Stimulated activated CD4-positive, alpha-beta T cell treated with anti-CD3 and anti-CD28 coated beads, Interleukin-12 subunit alpha, Interleukin-12 subunit beta, amount 100 ng/mL, for 48 hours (primary cell): ENCODE data around the gene SCFD2.
A peak's percentile ranks its signal among the peaks of the same experiment; 100 is the strongest.
"Not testable (repeated sequence)": the region's sequence is repeated elsewhere in the genome, so short reads cannot be mapped to it uniquely, and the experiment has no call there.

Experiments used
- DNase-seq, 3 donors: peaks; one replicate each; pipeline ENCODE4 v3.0.0-alpha.2; 2020; ENCODE audit warnings: low read depth in 2 of 3, low spot score in 1 of 3

SCFD2 gene

DNA sequence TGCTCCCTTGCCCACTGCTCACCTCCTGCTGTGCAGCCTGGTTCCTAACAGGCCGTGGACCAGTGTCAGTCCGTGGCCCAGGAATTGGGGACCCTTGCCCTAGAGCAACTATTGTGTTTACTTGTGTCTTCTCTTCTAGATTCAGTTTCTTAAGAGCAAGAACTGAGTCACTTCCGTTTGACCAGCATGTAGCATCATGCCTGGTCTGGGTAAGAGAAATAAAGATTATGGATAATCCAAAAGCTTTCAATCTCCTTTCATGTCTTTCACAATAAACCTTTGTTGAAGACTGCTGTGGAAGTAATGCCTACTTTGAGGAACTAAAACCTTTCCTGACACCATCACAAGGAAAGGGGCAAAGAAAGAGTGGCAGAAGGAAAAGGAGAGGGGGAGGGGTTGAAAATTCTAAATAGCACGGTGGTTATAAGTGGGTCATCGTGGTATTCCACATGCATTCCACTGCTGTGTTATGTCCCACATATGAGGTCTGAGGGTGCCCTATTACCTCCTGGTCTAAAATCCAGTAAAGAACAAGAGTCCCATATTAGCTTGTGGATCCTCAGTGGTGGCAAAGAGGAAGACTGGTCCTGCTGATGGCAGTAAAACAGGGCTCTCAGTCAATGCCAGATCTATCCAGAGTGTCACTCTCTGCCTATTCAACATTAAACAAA lies 370.4 kb downstream of the SCFD2 start:
- DNase-seq, result no peak

- no peak for DNase-seq
Measured at GRCh38 chr4:52994567-52994966, 371.3 kb downstream of the SCFD2 start.

- DNase-seq, result no peak
Measured at GRCh38 chr4:52993771-52994170, 372.1 kb downstream of the SCFD2 start.

DNA sequence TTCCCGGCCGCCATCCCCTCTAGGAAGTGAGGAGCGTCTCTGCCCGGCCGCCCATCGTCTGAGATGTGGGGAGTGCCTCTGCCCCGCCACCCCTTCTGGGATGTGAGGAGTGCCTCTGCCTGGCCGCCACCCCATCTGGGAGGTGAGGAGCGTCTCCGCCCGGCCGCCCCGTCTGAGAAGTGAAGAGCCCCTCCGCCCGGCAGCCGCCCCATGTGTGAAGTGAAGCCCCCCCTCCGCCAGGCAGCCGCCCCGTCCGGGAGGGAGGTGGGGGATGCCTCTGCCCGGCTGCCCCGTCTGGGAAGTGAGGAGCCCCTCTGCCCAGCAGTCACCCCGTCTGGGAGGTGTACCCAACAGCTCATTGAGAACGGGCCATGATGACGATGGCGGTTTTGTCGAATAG lies 373.3 kb downstream of the SCFD2 start:
- DNase-seq, result not testable (repeated sequence)

GRCh38 chr4:52991472-52991871 lies 374.4 kb downstream of the SCFD2 start:
- no peak for DNase-seq

DNA sequence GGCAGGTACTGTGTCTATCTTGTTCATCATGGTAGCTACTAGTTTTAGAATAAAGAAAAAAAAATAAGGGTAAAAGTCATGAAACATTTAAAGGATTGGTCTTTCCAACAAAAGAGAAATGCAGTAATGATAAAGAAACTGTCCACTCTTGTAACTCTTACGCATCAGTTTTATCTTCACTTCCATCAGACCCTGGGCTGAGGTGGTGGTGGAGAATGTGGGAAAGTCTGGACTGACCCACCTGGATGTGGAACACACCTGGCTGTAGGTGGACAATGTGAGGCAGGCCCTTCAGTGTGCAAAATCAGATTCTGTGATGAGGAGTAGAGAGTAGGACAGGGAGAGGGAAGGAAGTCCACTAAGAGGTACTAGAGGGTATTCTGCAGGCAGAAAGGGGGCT lies 375.2 kb downstream of the SCFD2 start:
- DNase-seq, result no peak

GRCh38 chr4:52989865-52990264 lies 376.0 kb downstream of the SCFD2 start:
- no peak for DNase-seq

- DNase-seq, result no peak
Measured at GRCh38 chr4:52987392-52988056, 378.3 kb downstream of the SCFD2 start.

DNA sequence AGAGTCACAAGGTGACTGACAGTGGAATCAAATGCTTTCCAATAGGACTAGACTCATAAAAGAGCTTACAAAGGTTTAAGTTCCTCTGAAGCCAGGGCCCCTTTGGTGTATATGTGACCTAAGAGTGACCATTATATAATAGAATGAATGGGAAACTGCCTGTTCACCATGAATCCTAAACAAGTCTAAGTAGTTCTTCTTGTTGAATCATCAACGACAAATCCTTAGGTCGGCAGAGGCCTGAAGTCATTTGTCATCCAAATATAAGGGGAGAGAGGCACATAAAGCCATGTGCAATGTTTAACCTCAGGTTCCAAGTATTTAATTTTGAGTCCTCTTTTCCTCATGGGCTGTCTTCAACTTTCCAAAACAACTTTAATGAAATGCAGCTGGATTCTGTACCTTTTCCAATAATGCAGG lies 381.4 kb downstream of the SCFD2 start:
- no peak for DNase-seq

- DNase-seq, result peak in 1 of 3 donors; percentile 32
Measured at GRCh38 chr4:52983563-52984303, 382.1 kb downstream of the SCFD2 start.

GRCh38 chr4:52982946-52983340 lies 382.9 kb downstream of the SCFD2 start:
- no peak for DNase-seq

GRCh38 chr4:52982255-52982945 lies 383.5 kb downstream of the SCFD2 start:
- no peak for DNase-seq

DNA sequence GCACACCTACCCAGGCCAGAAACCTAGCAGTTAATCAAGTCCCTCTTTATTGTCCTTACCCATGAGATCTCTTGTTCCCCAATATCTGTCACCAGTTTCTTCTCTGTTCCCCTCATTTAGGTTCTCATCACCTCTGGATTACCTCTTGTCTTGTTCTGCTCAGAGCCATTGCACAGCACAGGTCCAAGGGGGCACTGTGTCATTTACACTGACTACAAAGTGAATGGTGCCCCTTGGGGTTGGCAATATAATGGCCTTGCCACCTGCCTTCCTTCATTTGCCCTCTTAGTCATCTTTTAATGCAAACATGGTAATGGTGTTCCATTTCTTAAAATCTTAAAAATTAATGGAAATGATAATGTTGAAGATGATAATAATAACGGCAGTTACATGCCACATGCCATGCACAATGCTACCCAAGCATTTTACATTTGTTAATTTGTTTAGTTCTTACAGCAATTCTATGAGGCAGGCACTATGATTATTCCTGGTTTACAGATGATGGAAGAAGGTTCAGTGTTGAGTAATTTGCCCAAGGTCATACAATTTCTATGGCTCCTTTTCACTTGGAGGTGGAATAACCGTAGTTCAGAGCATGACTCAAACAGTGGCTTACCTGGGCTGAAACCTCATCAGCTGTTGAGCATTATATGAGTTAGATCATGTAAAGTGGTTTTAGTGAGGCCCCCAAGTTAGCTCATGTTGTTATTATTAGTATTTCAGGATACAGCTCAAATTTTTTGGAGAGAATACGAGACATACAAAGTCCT lies 385.9 kb downstream of the SCFD2 start:
- no peak for DNase-seq

DNA sequence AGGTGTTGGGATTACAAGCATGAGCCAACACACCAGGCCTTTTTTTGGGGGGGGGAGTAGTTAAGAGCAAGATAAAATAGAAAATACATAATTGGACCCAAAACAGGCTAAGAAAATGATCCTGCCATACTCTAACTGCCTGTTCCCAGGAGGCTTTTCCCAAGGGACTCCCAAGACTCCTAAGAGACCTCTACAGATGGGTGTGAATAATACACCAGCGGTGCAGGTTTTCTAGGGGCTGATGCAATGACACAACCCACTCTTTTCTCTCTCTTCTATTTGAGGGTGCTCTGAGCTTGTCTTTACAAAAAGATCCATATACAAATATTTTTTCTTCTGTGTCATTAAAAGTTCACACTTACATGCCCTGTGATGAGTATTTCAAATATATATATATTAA lies 386.8 kb downstream of the SCFD2 start:
- no peak for DNase-seq

DNA sequence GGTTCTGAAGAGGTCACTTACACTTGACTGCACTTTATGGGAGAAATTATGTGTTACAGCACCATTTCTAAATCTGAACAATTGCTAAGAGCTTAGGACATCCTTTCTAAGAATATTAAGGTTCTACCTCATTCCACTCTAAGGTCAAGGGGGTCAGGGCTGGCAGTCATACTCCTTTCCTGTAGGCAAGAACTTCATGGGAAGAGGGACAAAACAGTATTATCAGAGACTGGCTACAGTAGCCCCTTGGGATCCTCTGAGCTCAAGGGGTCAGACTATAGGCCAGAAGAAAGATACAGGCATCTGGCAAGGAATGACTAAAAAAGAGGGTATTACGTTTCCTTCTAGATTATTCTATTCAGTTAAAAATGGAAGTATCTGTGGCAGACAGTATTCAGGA lies 388.6 kb downstream of the SCFD2 start:
- no peak for DNase-seq

DNA sequence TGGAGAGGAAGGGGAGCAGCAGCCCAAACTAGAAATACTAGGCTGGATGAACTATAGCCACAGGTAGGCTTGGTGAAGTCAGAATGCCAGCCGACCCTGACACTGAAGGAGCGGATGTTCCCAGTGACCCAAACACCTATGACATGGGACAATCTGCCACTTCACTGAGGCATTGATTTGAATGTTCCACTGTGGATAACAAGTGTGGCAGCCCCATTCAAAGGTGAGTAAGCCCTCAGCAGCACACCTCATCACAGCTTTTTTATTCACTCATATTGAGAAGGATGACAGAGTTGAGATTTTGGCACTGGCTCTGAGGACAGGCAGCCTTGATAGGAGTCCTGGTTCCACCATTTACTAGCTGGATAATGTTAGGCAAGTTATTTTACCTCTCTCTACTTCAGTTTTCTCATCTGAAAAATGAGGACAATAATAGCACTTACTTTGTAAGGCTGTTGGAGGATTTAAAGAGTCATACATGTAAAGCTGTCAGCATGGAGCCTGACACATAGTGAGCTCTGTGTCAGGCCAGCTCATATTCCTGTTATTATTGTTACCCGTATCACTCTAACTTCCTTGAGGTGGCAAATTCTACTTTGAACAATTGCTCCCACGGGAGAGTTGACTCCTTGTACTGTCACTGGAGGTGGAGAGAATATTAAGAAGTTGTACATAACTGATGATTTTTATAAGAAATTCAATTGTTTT lies 389.2 kb downstream of the SCFD2 start:
- no peak for DNase-seq

DNA sequence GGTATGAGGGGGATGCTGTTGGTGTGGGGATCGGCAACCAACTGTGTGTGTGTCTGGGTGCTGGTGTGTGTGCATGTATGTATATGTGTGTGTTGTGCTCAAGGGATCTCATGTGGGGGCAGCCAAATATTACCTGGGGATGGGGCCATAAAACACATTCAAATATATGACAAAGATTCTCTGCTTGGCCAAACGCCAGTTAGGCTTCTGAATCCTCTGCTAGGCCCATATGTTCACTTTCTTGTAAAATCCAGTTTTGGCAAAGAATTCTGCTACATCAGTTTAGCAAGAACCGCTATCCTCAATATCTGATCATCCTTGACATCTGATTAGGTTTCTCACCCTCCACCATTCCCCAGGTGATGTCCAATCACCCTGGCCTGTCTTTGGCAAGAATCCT lies 397.2 kb downstream of the SCFD2 start:
- no peak for DNase-seq

- DNase-seq, result no peak
Measured at GRCh38 chr4:52968241-52968640, 397.6 kb downstream of the SCFD2 start.

GRCh38 chr4:52966781-52967180 lies 399.1 kb downstream of the SCFD2 start:
- DNase-seq, result no peak

DNA sequence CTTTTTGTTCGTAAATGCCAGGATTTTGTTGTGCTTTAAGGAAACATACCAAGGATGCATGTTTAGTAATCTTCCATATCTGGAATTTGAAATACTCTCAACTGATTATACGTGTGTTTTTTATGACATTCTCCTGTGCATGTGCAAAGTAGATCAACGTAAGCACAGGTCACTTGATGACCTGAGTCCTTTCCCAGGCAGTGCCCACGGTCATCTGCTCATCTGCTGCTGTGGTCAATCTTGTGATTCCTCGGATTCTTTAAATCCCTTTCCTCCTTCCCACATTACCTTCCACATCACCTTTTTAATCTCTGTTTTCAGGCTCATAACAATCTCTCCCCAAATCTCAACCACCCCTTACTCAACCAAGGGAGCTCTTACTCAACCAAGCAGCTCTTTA lies 399.7 kb downstream of the SCFD2 start:
- no peak for DNase-seq
